Esophagus muscularis mucosa (tissue), 4 donors: ENCODE data around the gene KDM6A. TPM values are rescaled to one million over a fixed set of nuclear protein-coding genes. Genes with fewer than 3 reads are reported as not detected.
"Not testable (repeated sequence)": the region's sequence is repeated elsewhere in the genome, so short reads cannot be mapped to it uniquely, and the experiment has no call there.

ENCODE experiments used
- DNase-seq: peaks from one replicate; pipeline ENCODE4 v3.0.0-alpha.2; 2017; ENCODE audit errors: extremely low spot score
- H3K27ac ChIP-seq, 4 donors: fragments of 200-600 bp; sonication (generic); replicated peaks in 1 of 4; 1 replicate in 3 of 4; 2 replicates in 1 of 4; pipeline ENCODE4 v1.5.1; 2016 to 2019; ENCODE audit warnings: mild to moderate bottlenecking in 1 of 4
- H3K27me3 ChIP-seq, 4 donors: fragments of 200-600 bp; sonication (generic); one replicate each; pipeline versions ENCODE4 v1.5.1 to v1.6.0; 2016 to 2019
- H3K36me3 ChIP-seq, 4 donors: fragments of 200-600 bp; sonication (generic); one replicate each; pipeline ENCODE4 v1.5.1; 2016 to 2019
- H3K4me1 ChIP-seq, 4 donors: fragments of 200-600 bp; sonication (generic); one replicate each; pipeline ENCODE4 v1.5.1; 2016 to 2019
- H3K4me3 ChIP-seq, 4 donors: fragments of 200-600 bp; sonication (generic); 1 replicate in 2 of 4; 2 replicates in 2 of 4; pipeline ENCODE4 v1.5.1; 2016 to 2019; ENCODE audit warnings: mild to moderate bottlenecking in 4 of 4, moderate library complexity in 1 of 4
- H3K9me3 ChIP-seq, 4 donors: fragments of 200-600 bp; sonication (generic); 1 replicate in 3 of 4; 2 replicates in 1 of 4; pipeline ENCODE4 v1.5.1; 2016 to 2019
- CTCF ChIP-seq, 3 experiments: fragments of 200-600 bp in 2 of 3; fragments of 450-650 bp in 1 of 3; sonication (generic) in 2 of 3; IDR thresholded peaks; one replicate each; pipeline ENCODE4 v1.5.1; 2017 to 2019; ENCODE audit warnings: antibody characterized with exemption in 3 of 3, mild to moderate bottlenecking in 2 of 3, moderate library complexity in 1 of 3
- EP300 ChIP-seq: sonication (generic); formaldehyde crosslinking; IDR thresholded peaks from one replicate; pipeline ENCODE4 v1.6.1; 2017; ENCODE audit warnings: antibody characterized with exemption
- POLR2A ChIP-seq: fragments of 450-650 bp; IDR thresholded peaks from one replicate; pipeline ENCODE4 v1.6.1; 2017; ENCODE audit warnings: antibody characterized with exemption, moderate library complexity, mild to moderate bottlenecking, low read depth
- POLR2AphosphoS5 ChIP-seq, 2 donors: sonication (generic); formaldehyde crosslinking; IDR thresholded peaks; one replicate each; pipeline ENCODE4 v1.6.1; 2017; ENCODE audit warnings: antibody characterized with exemption in 2 of 2
- WGBS: methylation state at CpG from one replicate; pipeline ENCODE4 v1.1.5; 2018; 5-methylcytosine and 5-hydroxymethylcytosine counted together
- intact Hi-C: fragments of 100-400 bp; cut with DNase I; formaldehyde crosslinking; loops from one replicate; pipeline ENCODE4 v1.15.1; 2023
- total RNA-seq, 4 donors: library from RNA; depleted of rRNA; stranded (reverse); fragments of >200 nt; gene quantifications; one replicate each; pipeline versions ENCODE4 v1.1.0 to v1.2.1, GENCODE V29; 2016

The KDM6A gene
- 10 to 100 TPM; 14.4 to 24.1 (median 23.2) TPM for total RNA-seq

GRCh38 chrX:44872821-44873414 is at the start of gene KDM6A:
KDM6A (plus strand) TSS chrX:44873188; CDS start chrX:44873552, 364 bp downstream.
- Histone ChIP-seq H3K4me1 (peaks cover 18 to 52% (median 31%) of the 10 kb centered on the region in 4 donors), H3K4me3 (peak within 1 kb of the TSS; percentile 83 to 98 (median 91)), H3K9me3 (no peaks in the 10 kb centered on the region), H3K36me3 (no peaks in the 10 kb centered on the region), H3K27ac (peak within 1 kb of the TSS; percentile 97 to 100 (median 99)), H3K27me3 (no peaks in the 10 kb centered on the region)
- 1% methylated on average over 16 of the region's 61 CpGs for WGBS
- intact Hi-C loops = loop anchor here (5.0 to 10.0 kb wide), 3 partner anchors 194 to 632 kb away; partner anchors contain the start of gene FUNDC1
- TF ChIP-seq POLR2AphosphoS5 (IDR thresholded peaks at IDR 0.05) (peak; percentile 91 to 92), EP300 (no peak), POLR2A (peak; percentile 65), CTCF (IDR thresholded peaks at IDR 0.05) (no peak)
- DNase-seq = peak; percentile 98

DNA sequence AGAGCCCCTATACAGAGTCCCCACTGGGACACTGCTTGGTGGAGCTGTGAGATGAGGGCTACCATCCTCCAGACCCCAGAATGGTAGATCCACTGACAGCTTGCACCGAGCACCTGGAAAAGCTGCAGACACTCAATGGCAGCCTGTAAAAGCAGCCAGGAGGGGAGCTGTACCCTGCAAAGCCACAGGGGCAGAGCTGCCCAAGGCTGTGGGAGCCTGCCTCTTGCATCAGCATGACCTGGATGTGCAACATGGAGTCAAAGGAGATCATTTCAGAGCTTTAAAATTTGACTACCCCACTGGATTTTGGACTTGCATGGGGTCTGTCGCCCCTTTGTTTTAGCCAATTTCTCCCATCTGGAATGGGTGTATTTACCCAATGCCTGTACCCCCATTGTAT is 49.8 kb upstream of the KDM6A start:
- H3K9me3 ChIP-seq, H3K36me3 ChIP-seq, intact Hi-C loops, H3K4me3 ChIP-seq, H3K27ac ChIP-seq, DNase-seq, H3K27me3 ChIP-seq, H3K4me1 ChIP-seq: not testable (repeated sequence)
- 57% methylated on average over 2 of the region's 2 CpGs for WGBS

GRCh38 chrX:44828008-44828605 is 44.9 kb upstream of the KDM6A start:
- no peak for DNase-seq
- no peak overlapping the region for H3K27ac ChIP-seq
- no peak for TF ChIP-seq CTCF (IDR thresholded peaks at IDR 0.05)
- no peak for TF ChIP-seq EP300
- no peak for TF ChIP-seq POLR2A
- no peak for TF ChIP-seq POLR2AphosphoS5 (IDR thresholded peaks at IDR 0.05)
- 63% methylated on average over 4 of the region's 4 CpGs for WGBS
- H3K27me3 ChIP-seq = no peaks in the 10 kb centered on the region
- no peaks in the 10 kb centered on the region for H3K36me3 ChIP-seq
- intact Hi-C loops = no loop called here
- H3K9me3 ChIP-seq = no peaks in the 10 kb centered on the region
- no peaks in the 10 kb centered on the region for H3K4me1 ChIP-seq
- no peak overlapping the region for H3K4me3 ChIP-seq

- no peak overlapping the region for H3K27ac ChIP-seq
- no peaks in the 10 kb centered on the region for H3K4me1 ChIP-seq
- TF ChIP-seq POLR2AphosphoS5 (IDR thresholded peaks at IDR 0.05) (no peak), EP300 (no peak), POLR2A (no peak), CTCF (IDR thresholded peaks at IDR 0.05) (no peak)
- 82% methylated on average over 2 of the region's 2 CpGs for WGBS
- no peaks in the 10 kb centered on the region for H3K36me3 ChIP-seq
- intact Hi-C loops = no loop called here
- no peak overlapping the region for H3K4me3 ChIP-seq
- H3K27me3 ChIP-seq = no peaks in the 10 kb centered on the region
- no peak for DNase-seq
- no peaks in the 10 kb centered on the region for H3K9me3 ChIP-seq
Observed at GRCh38 chrX:44829832-44830231, 43.2 kb upstream of the KDM6A start.

DNA sequence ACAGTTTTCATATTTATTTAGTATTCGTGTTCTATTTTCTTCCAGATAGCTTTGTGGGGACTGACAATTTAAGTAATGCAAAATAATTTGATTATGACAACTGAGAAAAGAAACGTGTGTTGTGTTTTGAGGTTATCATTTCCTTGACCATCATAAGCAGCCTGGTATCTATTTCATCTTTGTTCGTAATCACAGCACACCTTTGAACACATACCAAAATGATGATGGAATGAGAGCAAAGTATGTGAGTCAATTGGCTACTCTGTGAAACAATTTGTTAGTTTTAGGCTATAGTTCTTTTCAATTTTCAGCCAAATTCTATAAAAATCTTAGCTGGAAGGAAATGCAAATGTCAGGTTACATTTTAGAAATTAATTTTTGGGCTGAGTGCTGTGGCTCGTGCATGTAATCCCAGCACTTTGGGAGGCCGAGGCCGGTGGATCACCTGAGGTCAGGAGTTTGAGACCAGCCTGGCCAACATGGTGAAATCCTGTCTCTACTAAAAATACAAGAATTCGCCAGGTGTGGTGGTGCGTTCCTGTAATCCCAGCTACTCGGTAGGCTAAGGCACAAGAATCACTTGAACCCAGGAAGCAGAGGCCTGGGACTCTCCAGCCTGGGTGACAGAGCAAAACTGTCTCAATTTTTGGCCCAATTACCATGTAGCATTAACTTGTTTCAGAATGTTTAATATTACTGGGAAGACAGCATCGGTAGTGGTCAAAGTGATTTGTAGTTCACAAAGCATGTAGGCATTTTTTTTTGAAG is 30.3 kb upstream of the KDM6A start:
- no peaks in the 10 kb centered on the region for H3K4me1 ChIP-seq
- no peaks in the 10 kb centered on the region for H3K9me3 ChIP-seq
- WGBS = 88% methylated on average over 10 of the region's 10 CpGs
- H3K36me3 ChIP-seq = no peaks in the 10 kb centered on the region
- intact Hi-C loops = no loop called here
- no peaks in the 10 kb centered on the region for H3K27me3 ChIP-seq
- TF ChIP-seq POLR2AphosphoS5 (IDR thresholded peaks at IDR 0.05) (no peak), POLR2A (no peak), EP300 (no peak), CTCF (IDR thresholded peaks at IDR 0.05) (no peak)
- H3K4me3 ChIP-seq = no peak overlapping the region
- no peak for DNase-seq
- H3K27ac ChIP-seq = no peak overlapping the region
